ENCODE data around the gene BRD3OS.
A peak's percentile ranks its signal among the peaks of the same experiment; 100 is the strongest.

The BRD3OS gene

GRCh38 chr9:134007571-134007970 lies 17.7 kb upstream of the BRD3OS start:
- TF ChIP-seq EGR1 (IDR thresholded peaks at IDR 0.05) = no peak
- TF ChIP-seq CEBPB (IDR thresholded peaks at IDR 0.05) = no peak
- TF ChIP-seq TAF1 (IDR thresholded peaks at IDR 0.05; ENCODE audit: low read depth) = no peak

- TF ChIP-seq YY1 (IDR thresholded peaks at IDR 0.05; ENCODE audit: low read depth) (no peak), TAF1 (IDR thresholded peaks at IDR 0.05; ENCODE audit: low read depth) (no peak), REST (IDR thresholded peaks at IDR 0.05; ENCODE audit: low read depth) (no peak), EGR1 (IDR thresholded peaks at IDR 0.05) (no peak), RAD21 (IDR thresholded peaks at IDR 0.05; ENCODE audit: low read depth) (no peak), ZBTB7A (IDR thresholded peaks at IDR 0.05; ENCODE audit: low read depth) (no peak), MAX (IDR thresholded peaks at IDR 0.05) (no peak), CREB1 (IDR thresholded peaks at IDR 0.05; ENCODE audit: low read depth) (no peak), NFIC (IDR thresholded peaks at IDR 0.05) (no peak), TEAD4 (IDR thresholded peaks at IDR 0.05) (no peak), TCF12 (IDR thresholded peaks at IDR 0.05; ENCODE audit: low read depth) (no peak), EP300 (IDR thresholded peaks at IDR 0.05; ENCODE audit: borderline replicate concordance) (no peak), USF1 (IDR thresholded peaks at IDR 0.05) (no peak)
Observed at GRCh38 chr9:134010310-134011173, 14.7 kb upstream of the BRD3OS start.

GRCh38 chr9:134011401-134011800 lies 13.9 kb upstream of the BRD3OS start:
- TF ChIP-seq EGR1 (IDR thresholded peaks at IDR 0.05) = no peak
- TF ChIP-seq FOXM1 (IDR thresholded peaks at IDR 0.05; ENCODE audit: borderline replicate concordance, low read depth) = no peak
- TF ChIP-seq EP300 (IDR thresholded peaks at IDR 0.05; ENCODE audit: borderline replicate concordance) = no peak
- TF ChIP-seq NFIC (IDR thresholded peaks at IDR 0.05) = no peak
- TF ChIP-seq CREB1 (IDR thresholded peaks at IDR 0.05; ENCODE audit: low read depth) = no peak
- TF ChIP-seq TCF12 (IDR thresholded peaks at IDR 0.05; ENCODE audit: low read depth) = no peak
- TF ChIP-seq TEAD4 (IDR thresholded peaks at IDR 0.05) = no peak

GRCh38 chr9:134014946-134015345 lies 10.3 kb upstream of the BRD3OS start:
- TF ChIP-seq EP300 (IDR thresholded peaks at IDR 0.05; ENCODE audit: borderline replicate concordance) (no peak), YY1 (IDR thresholded peaks at IDR 0.05; ENCODE audit: low read depth) (0 out of 2 replicates have a peak, but pooled peaks have one; percentile 34), TEAD4 (IDR thresholded peaks at IDR 0.05) (peak; percentile 25; the same call in 1 of the 2 replicates)

- TF ChIP-seq YY1 (IDR thresholded peaks at IDR 0.05; ENCODE audit: low read depth) = no peak
- no peak for TF ChIP-seq MAX (IDR thresholded peaks at IDR 0.05)
- TF ChIP-seq CREB1 (IDR thresholded peaks at IDR 0.05; ENCODE audit: low read depth) = no peak
- no peak for TF ChIP-seq FOXM1 (IDR thresholded peaks at IDR 0.05; ENCODE audit: borderline replicate concordance, low read depth)
- no peak for TF ChIP-seq TCF12 (IDR thresholded peaks at IDR 0.05; ENCODE audit: low read depth)
- no peak for TF ChIP-seq USF1 (IDR thresholded peaks at IDR 0.05)
- TF ChIP-seq TEAD4 (IDR thresholded peaks at IDR 0.05) = no peak
- no peak for TF ChIP-seq CEBPB (IDR thresholded peaks at IDR 0.05)
- no peak for TF ChIP-seq EGR1 (IDR thresholded peaks at IDR 0.05)
- TF ChIP-seq REST (IDR thresholded peaks at IDR 0.05; ENCODE audit: low read depth) = no peak
- no peak for TF ChIP-seq RAD21 (IDR thresholded peaks at IDR 0.05; ENCODE audit: low read depth)
- TF ChIP-seq TAF1 (IDR thresholded peaks at IDR 0.05; ENCODE audit: low read depth) = no peak
- TF ChIP-seq ZBTB7A (IDR thresholded peaks at IDR 0.05; ENCODE audit: low read depth) = no peak
- TF ChIP-seq NFIC (IDR thresholded peaks at IDR 0.05) = no peak
- TF ChIP-seq EP300 (IDR thresholded peaks at IDR 0.05; ENCODE audit: borderline replicate concordance) = no peak
Observed at GRCh38 chr9:134024214-134024792, 978 bp upstream of the BRD3OS start.

Data from Ishikawa (cell line).